Caco-2 (cell line): Measurements from ENCODE around the gene ZNF80. TPM values are rescaled to one million over a fixed set of nuclear protein-coding genes. Genes with fewer than 3 reads are reported as not detected.

ENCODE experiments used
- BruUV-seq: library from RNA; stranded (reverse); fragments of 400-500 nt; replicated peaks from 2 replicates; lab custom pipeline; 2021; lab: Mats Ljungman, UMichigan
- CTCF ChIA-PET: fragments of 300-600 bp; sonication (Branson Sonifier 250); formaldehyde crosslinking; loops from one replicate; lab custom pipeline; 2022; ENCODE audit warnings: antibody characterized with exemption; lab: Charles Lee
- POLR2A ChIA-PET: fragments of 300-600 bp; sonication (Branson Sonifier 250); formaldehyde crosslinking; loops from one replicate; lab custom pipeline; 2022; ENCODE audit warnings: antibody characterized with exemption; lab: Charles Lee
- DNase-seq, 2 experiments: peaks; one replicate each; pipeline versions ENCODE4 v3.0.0 to v3.0.0-alpha.2; 2020 to 2022
- H3K27me3 ChIP-seq: replicated peaks from 2 replicates; pipeline ENCODE4 v1.6.0; 2011; ENCODE audit warnings: low read length; ENCODE audit not compliant: control insufficient read depth, insufficient read depth
- H3K36me3 ChIP-seq: 2 replicates; pipeline ENCODE4 v1.5.1; 2011; ENCODE audit warnings: low read length; ENCODE audit not compliant: control insufficient read depth, insufficient read depth
- H3K4me1 ChIP-seq: fragments of 250-450 bp; sonication (Bioruptor Pico); 2 replicates; pipeline ENCODE4 v1.5.1; 2020; ENCODE audit warnings: mild to moderate bottlenecking
- H3K4me3 ChIP-seq: 2 replicates; pipeline ENCODE4 v1.5.1; 2011; ENCODE audit warnings: low read depth, mild to moderate bottlenecking, control low read depth, low read length
- H3K9me3 ChIP-seq: fragments of 250-450 bp; sonication (Bioruptor Pico); 2 replicates; pipeline ENCODE4 v1.5.1; 2020; ENCODE audit warnings: mild to moderate bottlenecking, moderate library complexity
- H3K27ac Mint-ChIP-seq: one replicate; pipeline ENCODE4 v1.8.0; 2022; ENCODE audit warnings: mixed read lengths; ENCODE audit not compliant: unreplicated experiment
- H3K27me3 Mint-ChIP-seq: one replicate; pipeline ENCODE4 v1.8.0; 2022; ENCODE audit warnings: mixed read lengths; ENCODE audit not compliant: insufficient read depth, unreplicated experiment
- H3K36me3 Mint-ChIP-seq: one replicate; pipeline ENCODE4 v1.8.0; 2022; ENCODE audit warnings: mild to moderate bottlenecking, mixed read lengths; ENCODE audit not compliant: insufficient read depth, unreplicated experiment
- H3K4me1 Mint-ChIP-seq: one replicate; pipeline ENCODE4 v1.8.0; 2022; ENCODE audit warnings: low read depth, mixed read lengths; ENCODE audit not compliant: unreplicated experiment
- H3K4me3 Mint-ChIP-seq: one replicate; pipeline ENCODE4 v1.8.0; 2022; ENCODE audit warnings: mild to moderate bottlenecking, moderate library complexity, mixed read lengths; ENCODE audit not compliant: unreplicated experiment
- H3K9me3 Mint-ChIP-seq: one replicate; pipeline ENCODE4 v1.8.0; 2022; ENCODE audit warnings: mixed read lengths; ENCODE audit not compliant: unreplicated experiment
- CTCF ChIP-seq, 2 experiments: fragments of 200-600 bp in 1 of 2; IDR thresholded peaks; 1 replicate in 1 of 2; 2 replicates in 1 of 2; pipeline versions ENCODE4 v1.5.1 to v1.8.0; 2011 to 2022; ENCODE audit warnings: antibody characterized with exemption in 1 of 2, control low read depth in 1 of 2, inconsistent platforms in 1 of 2, low read depth in 1 of 2, low read length in 1 of 2, mild to moderate bottlenecking in 1 of 2, moderate library complexity in 1 of 2; ENCODE audit not compliant: insufficient read depth in 1 of 2, severe bottlenecking in 1 of 2, unreplicated experiment in 1 of 2
- intact Hi-C: fragments of 100-400 bp; cut with micrococcal nuclease; formaldehyde crosslinking; loops from one replicate; pipeline ENCODE4 v1.10.0; 2022; ENCODE audit not compliant: unreplicated experiment
- total RNA-seq: library from RNA; stranded (reverse); gene quantifications from 2 replicates; pipeline ENCODE4 v1.2.3, GENCODE V29; 2022

The ZNF80 gene
- total RNA-seq, 1 experiment from 2014 or later: not detected

- CTCF ChIA-PET: no interaction called here
- H3K4me1 ChIP-seq: no peaks in the 10 kb centered on the region
Observed at GRCh38 chr3:114272271-114272670, 34.9 kb upstream of the ZNF80 start.

GRCh38 chr3:114270019-114270418 lies 32.6 kb upstream of the ZNF80 start:
- CTCF ChIA-PET: no interaction called here
- Mint-ChIP-seq H3K4me3 (no peak overlapping the region), H3K27me3 (peaks cover 4% of the 10 kb centered on the region), H3K36me3 (no peaks in the 10 kb centered on the region), H3K27ac (no peak overlapping the region), H3K4me1 (no peaks in the 10 kb centered on the region), H3K9me3 (peaks cover 19% of the 10 kb centered on the region)
- H3K27me3 ChIP-seq: no peaks in the 10 kb centered on the region
- POLR2A ChIA-PET: no interaction called here
- DNase-seq: no peak
- intact Hi-C loops: no loop called here
- BruUV-seq: no TSS peak
- no peaks in the 10 kb centered on the region for H3K9me3 ChIP-seq
- no peaks in the 10 kb centered on the region for H3K36me3 ChIP-seq
- no peak overlapping the region for H3K4me3 ChIP-seq
- no peak for TF ChIP-seq CTCF (IDR thresholded peaks at IDR 0.05; ENCODE audit: insufficient read depth in 1 of 2, low read depth in 1 of 2, low read length in 1 of 2, severe bottlenecking in 1 of 2, unreplicated experiment in 1 of 2)
- no peaks in the 10 kb centered on the region for H3K4me1 ChIP-seq

More at GRCh38 chr3:114272271-114272670, 34.9 kb upstream of the ZNF80 start:
- H3K36me3 Mint-ChIP-seq: no peaks in the 10 kb centered on the region
- no peak for TF ChIP-seq CTCF (IDR thresholded peaks at IDR 0.05; ENCODE audit: insufficient read depth in 1 of 2, low read depth in 1 of 2, low read length in 1 of 2, severe bottlenecking in 1 of 2, unreplicated experiment in 1 of 2)
- POLR2A ChIA-PET: no interaction called here
- Histone ChIP-seq H3K9me3 (no peaks in the 10 kb centered on the region), H3K36me3 (no peaks in the 10 kb centered on the region), H3K4me3 (no peak overlapping the region), H3K27me3 (no peaks in the 10 kb centered on the region)
- intact Hi-C loops: no loop called here
- no peak overlapping the region for H3K27ac Mint-ChIP-seq
- no peaks in the 10 kb centered on the region for H3K4me1 Mint-ChIP-seq
- peaks cover 4% of the 10 kb centered on the region for H3K27me3 Mint-ChIP-seq
- BruUV-seq: no TSS peak
- H3K9me3 Mint-ChIP-seq: peaks cover 11% of the 10 kb centered on the region
- no peak overlapping the region for H3K4me3 Mint-ChIP-seq
- DNase-seq: no peak

GRCh38 chr3:114260152-114260551 lies 22.8 kb upstream of the ZNF80 start:
- no peak for DNase-seq
- no TSS peak for BruUV-seq
- no peak for TF ChIP-seq CTCF (IDR thresholded peaks at IDR 0.05; ENCODE audit: insufficient read depth in 1 of 2, low read depth in 1 of 2, low read length in 1 of 2, severe bottlenecking in 1 of 2, unreplicated experiment in 1 of 2)
- Mint-ChIP-seq H3K9me3 (peaks cover 11% of the 10 kb centered on the region), H3K4me1 (no peaks in the 10 kb centered on the region), H3K36me3 (no peaks in the 10 kb centered on the region), H3K4me3 (no peak overlapping the region), H3K27ac (no peak overlapping the region), H3K27me3 (peaks cover 14% of the 10 kb centered on the region)
- Histone ChIP-seq H3K4me1 (no peaks in the 10 kb centered on the region), H3K27me3 (no peaks in the 10 kb centered on the region), H3K4me3 (no peak overlapping the region), H3K36me3 (no peaks in the 10 kb centered on the region), H3K9me3 (no peaks in the 10 kb centered on the region)
- intact Hi-C loops: no loop called here
- ChIA-PET POLR2A (no interaction called here), CTCF (no interaction called here)
